GM12873 (cell line): Measurements from ENCODE around the gene BYSL.

Source experiments
- CTCF ChIP-seq: IDR thresholded peaks from 2 replicates; pipeline ENCODE4 v1.5.1; 2012; ENCODE audit warnings: low read depth, mild to moderate bottlenecking, moderate library complexity, low read length, control low read depth; ENCODE audit not compliant: insufficient read depth; ENCODE audit errors: missing control alignments

BYSL gene

GRCh38 chr6:41934278-41935192 lies 13.2 kb downstream of the BYSL start:
- TF ChIP-seq CTCF, result no peak

DNA sequence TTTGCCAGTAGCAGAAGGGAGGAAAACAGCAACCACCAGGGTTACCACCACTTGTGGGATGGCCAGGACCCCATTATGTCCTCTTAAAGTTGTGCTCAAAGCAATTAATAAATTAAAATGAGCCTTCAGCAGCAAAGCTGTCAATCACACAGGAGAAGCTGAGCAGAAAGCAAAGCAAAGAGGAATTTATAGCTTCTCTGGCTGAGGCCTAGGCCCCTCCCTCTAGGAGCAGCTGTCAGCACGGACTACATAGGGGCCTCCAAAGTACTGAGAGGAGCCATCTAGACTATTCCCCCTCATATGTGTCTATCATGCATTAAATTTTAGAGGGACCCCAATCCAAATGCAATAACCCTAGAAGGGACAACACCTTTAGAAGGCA lies 13.9 kb downstream of the BYSL start:
- no peak for TF ChIP-seq CTCF

DNA sequence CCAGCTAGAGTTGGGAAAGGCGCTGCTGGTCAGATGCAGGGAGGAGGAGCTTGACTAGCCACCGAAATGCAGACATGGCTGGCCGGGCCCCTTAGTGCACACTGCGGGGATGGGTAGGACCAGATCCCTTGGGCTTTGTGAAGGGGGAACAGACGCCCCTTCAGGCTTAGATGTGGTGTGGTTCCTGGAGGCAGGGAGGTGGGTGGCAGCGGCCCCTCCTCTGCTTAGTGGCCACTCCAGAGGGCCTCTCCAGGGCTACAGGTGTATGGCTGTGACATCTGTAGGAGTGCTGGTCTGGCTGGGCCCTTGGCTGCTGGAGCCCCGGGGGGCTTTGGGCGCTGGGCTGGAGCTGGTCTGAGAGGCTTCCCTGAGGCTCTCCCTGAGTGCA lies 14.4 kb downstream of the BYSL start:
- TF ChIP-seq CTCF, result no peak

- peak; percentile 95 for TF ChIP-seq CTCF
These were observed 15.0 kb downstream of the BYSL start for GRCh38 chr6:41936073-41936837.

- no peak for TF ChIP-seq CTCF
These were observed 16.2 kb downstream of the BYSL start for GRCh38 chr6:41937472-41937860.

DNA sequence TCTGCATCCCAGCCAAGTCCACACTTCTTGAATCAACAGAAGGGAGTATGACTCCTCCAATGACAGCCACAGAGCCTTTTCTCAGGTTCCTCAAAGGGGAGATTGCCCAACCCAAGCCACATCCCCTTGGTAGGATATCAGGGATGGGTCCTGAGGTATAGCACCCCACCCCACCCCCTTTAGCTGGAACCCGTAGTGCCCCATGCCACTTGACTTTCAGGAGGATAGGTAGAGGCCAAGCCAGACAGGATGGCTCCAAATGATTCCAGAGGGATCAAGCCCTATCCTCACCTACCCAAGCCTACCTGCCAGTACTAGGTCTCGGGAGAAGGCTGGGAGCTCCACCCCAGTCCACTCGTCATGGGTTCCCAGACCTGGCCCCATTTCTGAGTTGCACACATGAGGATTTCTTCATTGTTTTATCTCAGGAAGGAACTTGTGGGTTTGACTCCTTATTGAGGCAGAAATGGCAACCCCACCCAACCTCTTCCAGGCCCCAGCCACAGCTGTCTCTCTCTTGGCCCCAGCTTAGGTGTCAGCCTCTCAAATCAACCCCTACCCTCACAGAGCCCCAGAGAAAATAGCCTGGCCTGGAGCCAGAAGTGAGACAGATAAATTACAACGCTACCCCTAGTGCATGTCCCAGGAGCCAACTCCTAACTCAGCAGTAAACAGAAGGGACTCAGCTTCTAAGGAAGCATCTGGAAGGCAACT lies 16.7 kb downstream of the BYSL start:
- no peak for TF ChIP-seq CTCF

GRCh38 chr6:41938590-41939175 lies 17.4 kb downstream of the BYSL start:
- no peak for TF ChIP-seq CTCF
